Measurements from ENCODE around the gene GZMB. TPM values are rescaled to one million over a fixed set of nuclear protein-coding genes. Genes with fewer than 3 reads are reported as not detected.
"Not testable (repeated sequence)": the region's sequence is repeated elsewhere in the genome, so short reads cannot be mapped to it uniquely, and the experiment has no call there.

The GZMB gene
- total RNA-seq, 2 experiments from 2014 or later = 1,271 to 1,284 TPM

DNA sequence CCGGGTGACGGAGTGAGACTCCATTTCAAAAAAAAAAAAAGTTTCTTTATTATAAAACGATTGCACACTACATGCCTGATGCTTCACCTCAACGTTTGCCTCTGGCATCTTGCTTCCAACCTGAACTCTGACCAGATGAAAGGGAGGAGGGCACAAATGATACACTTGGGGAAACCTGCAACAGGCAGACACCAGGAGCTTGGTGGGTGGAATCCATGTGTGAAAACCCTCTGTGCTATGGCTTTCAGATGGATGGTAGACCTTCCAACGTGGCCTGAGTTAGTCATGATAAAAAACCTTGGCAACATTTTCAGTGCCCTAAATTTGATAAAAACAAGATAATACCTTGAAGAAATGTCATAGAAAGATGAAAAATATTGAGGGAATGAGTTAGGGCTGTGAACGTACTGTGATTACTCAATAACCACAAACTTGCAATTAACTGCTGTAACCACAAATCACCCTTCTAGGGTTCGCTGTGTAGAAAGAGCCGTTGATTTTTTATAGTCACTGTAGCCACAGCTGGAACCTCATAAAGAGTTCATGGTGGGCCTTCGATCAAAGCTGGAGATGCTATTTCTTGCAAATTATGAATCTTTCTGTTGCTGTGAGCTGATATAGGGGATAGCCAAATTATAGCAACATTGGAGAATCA, 26.1 kb upstream of the GZMB start:
- Mint-ChIP-seq H3K4me3 (peak overlapping the region; percentile 42), H3K27ac (peak overlapping the region; percentile 79), H3K27me3 (peaks cover 13% of the 10 kb centered on the region), H3K9me3 (no peaks in the 10 kb centered on the region), H3K36me3 (peaks cover 2% of the 10 kb centered on the region), H3K4me1 (peaks cover 52% of the 10 kb centered on the region)
- DNase-seq = no peak

DNA sequence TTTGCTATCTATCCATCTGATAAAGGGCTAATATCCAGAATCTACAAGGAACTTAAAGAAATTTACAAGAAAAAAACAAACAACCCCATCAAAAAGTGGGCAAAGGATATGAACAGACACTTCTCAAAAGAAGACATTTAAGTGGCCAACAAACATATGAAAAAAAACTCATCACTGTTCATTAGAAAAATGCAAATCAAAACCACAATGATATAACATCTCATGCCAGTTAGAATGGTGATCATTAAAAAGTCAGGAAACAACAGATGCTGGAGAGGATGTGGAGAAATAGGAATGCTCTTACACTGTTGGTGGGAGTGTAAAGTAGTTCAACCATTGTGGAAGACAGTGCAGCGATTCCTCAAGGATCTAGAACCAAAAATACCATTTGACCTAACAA, 14.4 kb upstream of the GZMB start:
- H3K4me1 Mint-ChIP-seq, DNase-seq, H3K27ac Mint-ChIP-seq, H3K27me3 Mint-ChIP-seq, H3K4me3 Mint-ChIP-seq: not testable (repeated sequence)
- peaks cover 19% of the 10 kb centered on the region for H3K36me3 Mint-ChIP-seq
- H3K9me3 Mint-ChIP-seq = peaks cover 27% of the 10 kb centered on the region

DNA sequence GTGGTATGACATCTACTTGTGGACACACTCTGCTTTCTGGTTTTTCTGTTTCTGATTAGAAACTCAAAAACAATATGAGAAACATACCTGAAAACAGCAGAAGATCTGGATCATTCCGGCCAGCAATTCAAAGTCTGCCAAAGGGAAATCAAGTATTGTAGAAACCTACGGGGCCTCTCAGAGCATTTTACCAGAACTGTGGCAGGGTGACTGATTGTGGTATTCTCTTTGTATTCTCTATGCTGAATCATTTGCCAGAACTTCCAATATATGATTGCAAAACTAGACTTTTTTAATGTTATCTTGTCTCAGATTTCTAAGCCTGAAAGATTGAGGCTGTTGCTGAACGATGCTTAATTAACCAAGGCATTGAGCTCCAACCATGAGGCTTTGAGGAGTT, 5.9 kb upstream of the GZMB start:
- Mint-ChIP-seq H3K4me1 (peaks cover 19% of the 10 kb centered on the region), H3K27ac (no peak overlapping the region)
- no peak for DNase-seq

DNA sequence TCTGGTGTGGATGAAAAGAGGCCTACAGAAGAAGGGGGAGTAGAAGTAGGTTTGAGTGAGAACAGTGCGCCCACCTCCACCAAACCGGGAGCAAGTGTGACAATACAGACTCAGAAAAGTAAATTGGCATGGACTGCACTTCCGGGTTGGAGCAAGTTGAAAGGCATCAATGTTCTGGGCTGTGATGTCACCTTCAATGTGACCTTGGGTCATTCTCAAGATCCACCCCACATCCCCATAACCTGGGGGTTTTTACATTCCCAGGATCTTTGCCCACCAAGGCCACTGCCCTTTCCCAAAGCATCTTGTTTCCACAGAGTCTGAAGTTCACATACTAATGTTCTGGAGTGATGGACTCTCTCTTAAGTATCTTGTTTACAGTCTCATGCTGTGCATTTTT, 5.3 kb upstream of the GZMB start:
- Mint-ChIP-seq H3K27ac (no peak overlapping the region), H3K4me3 (no peak overlapping the region), H3K4me1 (peaks cover 24% of the 10 kb centered on the region), H3K36me3 (peaks cover 8% of the 10 kb centered on the region), H3K9me3 (peaks cover 2% of the 10 kb centered on the region), H3K27me3 (peaks cover 7% of the 10 kb centered on the region)
- DNase-seq = no peak

More for the DNA sequence above, 5.9 kb upstream of the GZMB start:
- Mint-ChIP-seq H3K36me3 (peaks cover 6% of the 10 kb centered on the region), H3K9me3 (peaks cover 2% of the 10 kb centered on the region), H3K4me3 (no peak overlapping the region), H3K27me3 (peaks cover 7% of the 10 kb centered on the region)

DNA sequence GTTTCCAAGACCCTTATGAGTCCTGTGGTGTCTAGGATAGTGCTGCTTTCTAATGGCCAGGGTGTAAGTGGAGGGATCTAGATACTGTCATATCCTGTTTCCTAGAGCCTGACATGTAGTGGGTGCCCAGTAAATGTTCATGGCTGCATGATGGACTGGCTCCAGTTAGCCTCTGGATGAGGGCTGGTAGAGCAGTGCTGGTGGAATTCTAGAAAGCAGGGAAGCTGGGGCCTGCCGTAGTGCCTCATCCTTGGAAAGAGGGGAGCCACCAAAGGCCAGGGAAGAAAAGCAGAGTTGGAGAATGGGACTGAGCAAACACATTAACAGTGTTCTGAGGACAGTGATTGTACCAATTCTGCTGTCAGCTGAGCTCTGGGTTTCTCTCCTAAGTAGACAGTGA, 637 bp downstream of the GZMB start:
- Mint-ChIP-seq H3K27ac (peak overlapping the region; percentile 89), H3K36me3 (peaks cover 52% of the 10 kb centered on the region), H3K4me1 (peaks cover 42% of the 10 kb centered on the region), H3K4me3 (peak overlapping the region; percentile 86), H3K27me3 (peaks cover 7% of the 10 kb centered on the region), H3K9me3 (no peaks in the 10 kb centered on the region)
- no peak for DNase-seq

DNA sequence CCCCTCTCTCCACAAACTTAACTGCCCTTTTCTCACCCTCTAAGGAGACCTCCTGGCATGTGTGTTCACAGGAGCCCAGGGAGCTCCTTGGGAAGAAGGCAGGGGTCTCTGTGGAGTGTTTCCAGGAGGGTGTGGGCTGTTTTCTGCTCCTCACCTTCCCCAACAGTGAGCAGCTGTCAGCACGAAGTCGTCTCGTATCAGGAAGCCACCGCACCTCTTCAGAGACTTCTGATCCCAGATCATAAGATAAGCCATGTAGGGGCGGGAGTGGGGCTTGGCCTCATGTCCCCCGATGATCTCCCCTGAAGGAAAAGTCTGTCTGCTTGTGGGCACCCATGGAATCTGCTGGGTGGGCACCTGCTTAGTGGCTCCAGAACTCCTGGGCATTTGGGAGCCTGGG, 1.2 kb downstream of the GZMB start:
- H3K9me3 Mint-ChIP-seq = no peaks in the 10 kb centered on the region
- peak overlapping the region; percentile 89 for H3K27ac Mint-ChIP-seq
- H3K4me3 Mint-ChIP-seq = peak overlapping the region; percentile 86
- no peak for DNase-seq
- H3K4me1 Mint-ChIP-seq = peaks cover 46% of the 10 kb centered on the region
- H3K27me3 Mint-ChIP-seq = peaks cover 7% of the 10 kb centered on the region
- peaks cover 49% of the 10 kb centered on the region for H3K36me3 Mint-ChIP-seq

DNA sequence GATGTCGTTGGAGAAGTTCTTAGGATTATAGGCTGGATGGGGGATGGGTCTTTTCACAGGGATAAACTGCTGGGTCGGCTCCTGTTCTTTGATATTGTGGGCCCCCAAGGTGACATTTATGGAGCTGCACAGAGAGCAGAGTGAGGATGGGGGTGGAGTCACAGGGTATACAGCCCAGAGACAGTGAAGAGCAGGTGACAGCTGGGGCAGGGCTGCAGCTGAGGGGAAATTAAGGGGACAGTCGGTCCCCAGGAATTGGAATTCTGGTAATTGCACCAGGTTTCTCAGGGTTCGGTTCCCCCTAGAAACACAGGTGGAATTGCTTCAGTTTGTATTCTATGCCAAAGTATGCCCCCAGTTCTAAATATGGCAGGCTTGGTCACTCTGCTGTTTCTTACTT, 1.7 kb downstream of the GZMB start:
- peak overlapping the region; percentile 86 for H3K4me3 Mint-ChIP-seq
- peak overlapping the region; percentile 89 for H3K27ac Mint-ChIP-seq
- H3K4me1 Mint-ChIP-seq = peaks cover 45% of the 10 kb centered on the region
- DNase-seq = no peak
- peaks cover 4% of the 10 kb centered on the region for H3K27me3 Mint-ChIP-seq
- peaks cover 49% of the 10 kb centered on the region for H3K36me3 Mint-ChIP-seq
- H3K9me3 Mint-ChIP-seq = no peaks in the 10 kb centered on the region

DNA sequence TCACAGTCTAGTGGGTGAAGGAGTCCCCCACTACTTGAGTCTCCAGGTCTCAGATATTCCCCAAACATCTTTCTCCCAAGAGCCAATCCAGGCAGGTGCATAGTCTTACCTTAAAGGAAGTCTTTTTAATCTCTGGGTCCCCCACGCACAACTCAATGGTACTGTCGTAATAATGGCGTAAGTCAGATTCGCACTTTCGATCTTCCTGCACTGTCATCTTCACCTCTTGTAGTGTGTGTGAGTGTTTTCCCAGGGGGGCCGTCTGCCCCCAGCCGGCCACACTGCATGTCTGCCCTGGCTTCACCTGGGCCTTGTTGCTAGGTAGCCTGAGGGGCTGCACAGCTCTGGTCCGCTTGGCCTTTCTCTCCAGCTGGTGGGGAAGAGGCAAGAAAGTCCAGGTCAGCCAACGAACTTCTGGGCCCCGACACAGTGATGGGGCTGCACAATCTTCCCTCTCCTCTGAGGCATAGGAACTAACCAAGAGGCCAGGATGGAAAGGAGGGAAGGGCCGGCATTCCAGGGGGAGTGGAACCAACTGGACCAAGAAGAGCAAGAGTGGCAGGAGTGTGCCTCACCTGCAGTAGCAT, 2.1 kb downstream of the GZMB start:
- no peaks in the 10 kb centered on the region for H3K9me3 Mint-ChIP-seq
- H3K27ac Mint-ChIP-seq = peak overlapping the region; percentile 89
- H3K36me3 Mint-ChIP-seq = peaks cover 49% of the 10 kb centered on the region
- peaks cover 4% of the 10 kb centered on the region for H3K27me3 Mint-ChIP-seq
- H3K4me3 Mint-ChIP-seq = peak overlapping the region; percentile 86
- DNase-seq = no peak
- H3K4me1 Mint-ChIP-seq = peaks cover 45% of the 10 kb centered on the region

DNA sequence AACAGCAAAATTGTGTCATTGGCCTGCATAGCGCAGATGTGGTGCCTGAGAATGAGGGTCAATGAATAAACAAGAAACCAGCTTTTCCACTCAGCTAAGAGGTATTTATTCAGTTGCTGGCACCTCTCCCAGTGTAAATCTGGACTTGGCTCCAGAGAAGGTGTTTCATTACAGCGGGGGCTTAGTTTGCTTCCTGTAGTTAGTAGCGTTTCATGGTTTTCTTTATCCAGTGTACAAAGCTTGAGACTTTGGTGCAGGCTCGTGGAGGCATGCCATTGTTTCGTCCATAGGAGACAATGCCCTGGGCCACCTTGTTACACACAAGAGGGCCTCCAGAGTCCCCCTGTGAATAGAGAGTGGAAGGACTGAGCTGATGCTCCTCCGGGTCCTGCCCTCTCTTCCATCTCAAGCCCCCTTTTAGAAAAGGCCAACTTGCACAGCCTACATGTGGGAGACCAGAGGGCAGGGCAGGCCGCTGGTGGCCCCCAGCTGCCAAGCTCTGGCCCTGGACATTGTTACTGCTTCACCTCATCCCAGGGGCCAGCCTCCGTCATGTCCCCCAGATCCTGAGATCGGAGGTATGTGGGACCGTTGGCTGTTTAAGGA, 3.0 kb downstream of the GZMB start:
- no peaks in the 10 kb centered on the region for H3K9me3 Mint-ChIP-seq
- peaks cover 49% of the 10 kb centered on the region for H3K36me3 Mint-ChIP-seq
- no peak for DNase-seq
- peak overlapping the region; percentile 86 for H3K4me3 Mint-ChIP-seq
- H3K27me3 Mint-ChIP-seq = no peaks in the 10 kb centered on the region
- peaks cover 42% of the 10 kb centered on the region for H3K4me1 Mint-ChIP-seq
- H3K27ac Mint-ChIP-seq = peak overlapping the region; percentile 89

DNA sequence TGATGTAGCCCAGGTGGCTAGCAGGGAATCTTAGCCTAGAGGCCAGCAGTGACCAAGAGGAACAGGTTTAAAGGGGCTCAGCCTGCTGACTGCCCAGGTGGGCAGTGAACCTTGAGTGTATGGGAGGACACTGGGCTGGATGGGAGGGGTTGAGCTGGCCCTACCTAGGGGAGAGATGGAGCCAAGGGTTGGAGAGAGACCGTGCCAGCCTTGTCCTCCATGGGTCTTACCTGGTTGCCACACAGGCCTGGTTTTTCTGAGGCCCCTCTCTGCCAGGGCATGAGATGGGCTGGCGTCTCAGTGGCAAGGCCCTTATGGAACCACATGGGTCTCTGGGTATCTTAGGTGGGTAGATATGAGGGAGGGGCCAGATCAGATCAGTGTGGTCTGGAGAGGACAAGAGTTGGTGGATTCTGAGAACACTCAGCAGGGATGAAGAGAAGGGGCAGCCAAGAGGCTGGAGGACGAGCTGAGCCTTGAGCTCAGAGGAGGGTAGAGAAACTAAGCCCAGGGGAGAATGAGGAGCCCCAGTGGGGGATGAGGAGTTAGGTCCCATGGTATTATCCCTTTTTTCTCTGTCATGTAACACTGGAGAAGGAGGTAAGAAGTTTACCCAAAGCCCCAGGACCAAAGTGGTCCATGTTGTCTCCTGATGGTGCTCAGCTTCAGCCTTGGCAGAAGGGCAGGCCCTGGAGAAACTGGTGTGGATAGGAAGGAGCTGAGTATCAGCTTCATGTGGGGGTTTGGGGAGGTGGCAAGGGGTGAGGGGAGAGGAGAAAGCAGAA, 3.7 kb downstream of the GZMB start:
- Mint-ChIP-seq H3K27ac (peak overlapping the region; percentile 89), H3K27me3 (no peaks in the 10 kb centered on the region), H3K9me3 (no peaks in the 10 kb centered on the region), H3K4me3 (peak overlapping the region; percentile 86), H3K36me3 (peaks cover 49% of the 10 kb centered on the region), H3K4me1 (peaks cover 42% of the 10 kb centered on the region)
- DNase-seq = no peak

DNA sequence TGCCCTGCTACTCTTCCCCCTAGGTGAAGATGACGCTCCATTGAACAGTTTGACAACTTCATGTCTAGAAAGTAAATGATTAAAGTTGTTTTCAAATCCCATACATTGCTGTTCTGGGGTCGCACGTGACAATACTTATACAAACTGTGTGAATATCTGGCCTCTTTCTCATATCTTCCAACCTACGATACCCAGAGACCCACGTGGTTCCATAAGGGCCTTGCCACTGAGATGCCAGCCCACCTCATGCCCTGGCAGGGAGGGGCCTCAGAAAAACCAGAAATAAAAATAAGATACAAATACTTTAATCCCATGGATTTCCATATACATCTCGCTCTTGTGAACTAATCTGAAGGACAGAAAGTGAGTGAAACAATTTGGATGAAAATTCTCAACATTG, 4.5 kb downstream of the GZMB start:
- Mint-ChIP-seq H3K4me3 (peak overlapping the region; percentile 86), H3K27ac (peak overlapping the region; percentile 89), H3K27me3 (no peaks in the 10 kb centered on the region), H3K4me1 (peaks cover 40% of the 10 kb centered on the region), H3K9me3 (no peaks in the 10 kb centered on the region), H3K36me3 (peaks cover 49% of the 10 kb centered on the region)
- no peak for DNase-seq

DNA sequence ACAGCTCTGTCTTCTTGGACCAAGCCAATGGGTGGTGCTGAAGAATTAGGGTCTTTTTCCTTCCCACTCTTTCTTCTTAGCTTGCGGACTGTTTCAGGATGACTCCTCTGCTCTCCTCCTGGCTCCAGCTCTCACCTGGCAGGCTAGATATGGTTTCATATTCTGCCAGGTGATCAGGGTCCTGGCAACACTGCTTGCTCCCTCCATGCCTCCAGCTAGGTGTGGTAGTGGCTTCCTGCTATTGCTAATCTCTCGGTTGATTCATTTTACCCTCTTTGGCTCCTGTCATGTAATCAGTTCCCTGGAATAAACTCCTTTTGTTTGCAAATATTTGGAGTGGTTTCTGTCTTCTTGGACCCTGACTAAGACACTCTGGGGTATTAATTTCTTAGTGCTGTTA, 20.2 kb downstream of the GZMB start:
- no peak overlapping the region for H3K4me3 Mint-ChIP-seq
- DNase-seq = no peak
- H3K36me3 Mint-ChIP-seq = peaks cover 4% of the 10 kb centered on the region
- H3K9me3 Mint-ChIP-seq = peaks cover 17% of the 10 kb centered on the region
- peaks cover 51% of the 10 kb centered on the region for H3K4me1 Mint-ChIP-seq
- H3K27me3 Mint-ChIP-seq = no peaks in the 10 kb centered on the region
- no peak overlapping the region for H3K27ac Mint-ChIP-seq

DNA sequence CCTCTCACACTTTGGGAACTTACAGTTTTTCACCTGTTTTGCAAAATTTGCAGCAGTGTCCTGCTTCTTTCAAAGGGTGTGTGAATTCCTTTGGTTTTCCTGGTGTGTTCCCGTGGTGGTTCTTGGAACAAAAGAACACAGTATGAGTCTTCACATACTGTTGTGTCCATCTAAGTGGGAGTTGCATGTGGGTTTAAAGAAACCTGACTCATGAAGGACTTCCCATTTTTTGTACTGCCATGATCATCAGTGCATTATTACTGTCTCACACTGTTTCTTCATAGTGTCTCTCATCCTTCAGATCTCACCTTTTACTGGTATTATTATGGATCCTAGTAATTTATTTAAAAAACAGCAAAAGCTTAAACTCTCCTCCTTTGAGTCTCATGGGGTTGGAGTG, 20.7 kb downstream of the GZMB start:
- peaks cover 56% of the 10 kb centered on the region for H3K4me1 Mint-ChIP-seq
- H3K36me3 Mint-ChIP-seq = peaks cover 8% of the 10 kb centered on the region
- no peak overlapping the region for H3K4me3 Mint-ChIP-seq
- H3K9me3 Mint-ChIP-seq = peaks cover 15% of the 10 kb centered on the region
- no peak overlapping the region for H3K27ac Mint-ChIP-seq
- DNase-seq = no peak
- H3K27me3 Mint-ChIP-seq = no peaks in the 10 kb centered on the region

DNA sequence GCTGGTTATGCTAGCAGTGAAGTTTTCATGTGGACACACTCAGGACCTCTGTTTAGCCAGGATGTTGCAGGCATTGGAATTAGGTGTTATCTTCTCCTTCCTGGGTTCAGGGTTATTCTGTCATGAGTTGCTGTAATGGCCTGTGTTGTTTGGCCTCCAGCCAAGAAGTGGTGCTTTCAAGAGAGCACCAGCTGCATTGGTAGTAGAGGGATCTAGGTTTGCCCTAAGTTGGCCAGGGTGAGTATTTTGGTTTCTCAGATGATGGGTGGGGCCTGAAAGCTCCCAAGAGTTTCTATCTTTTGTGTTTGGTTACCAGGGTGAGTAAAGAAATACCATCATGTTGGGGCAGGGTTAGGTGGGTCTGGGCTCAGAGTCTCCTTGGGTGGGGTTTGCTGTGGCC, 21.8 kb downstream of the GZMB start:
- Mint-ChIP-seq H3K27ac (peak overlapping the region; percentile 56), H3K27me3 (no peaks in the 10 kb centered on the region), H3K4me3 (no peak overlapping the region), H3K4me1 (peaks cover 63% of the 10 kb centered on the region), H3K36me3 (peaks cover 14% of the 10 kb centered on the region), H3K9me3 (peaks cover 11% of the 10 kb centered on the region)
- no peak for DNase-seq

DNA sequence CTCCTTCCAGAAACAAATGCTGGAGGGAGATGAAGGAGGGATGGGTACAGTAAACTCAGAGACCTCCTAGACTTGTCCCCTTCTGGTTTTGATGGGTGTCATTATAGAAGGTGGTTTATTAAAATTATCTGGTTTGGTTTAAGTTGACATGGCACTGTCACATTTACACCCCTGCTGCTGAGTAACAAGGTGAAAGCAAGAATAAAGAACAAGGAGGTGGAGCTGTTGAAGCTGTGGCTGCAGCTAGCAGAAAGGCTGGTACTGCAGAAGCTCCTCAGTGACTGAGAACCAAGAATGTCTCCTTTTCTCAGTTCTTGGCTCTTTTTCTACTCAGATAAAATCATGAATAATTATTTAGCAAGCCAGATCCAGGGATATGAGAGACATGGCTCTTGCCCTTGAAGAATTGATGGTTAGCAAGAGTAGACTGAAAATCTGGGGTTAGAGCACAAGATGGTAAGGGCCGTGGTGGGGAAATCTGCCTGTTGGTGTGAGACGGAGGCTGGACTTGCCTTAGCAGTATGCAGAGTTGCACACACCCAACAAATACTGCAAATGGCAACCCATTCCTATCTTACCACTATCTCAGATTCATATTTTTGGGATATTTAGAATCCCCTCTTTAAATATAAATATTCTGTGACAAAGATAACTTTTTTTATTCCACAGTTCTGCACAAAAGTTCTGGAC, 24.2 kb downstream of the GZMB start, which contains the start of gene GZMH:
GZMH (minus strand) TSS at position 31 of the 690 bp plus-strand sequence. CDS start 72 bp downstream, outside the sequence.
- DNase-seq = peak; percentile 32
- H3K27ac Mint-ChIP-seq = peak within 1 kb of the TSS; percentile 82
- peak within 1 kb of the TSS; percentile 75 for H3K4me3 Mint-ChIP-seq
- H3K27me3 Mint-ChIP-seq = no peaks in the 10 kb centered on the region
- H3K36me3 Mint-ChIP-seq = peaks cover 28% of the 10 kb centered on the region
- peaks cover 11% of the 10 kb centered on the region for H3K9me3 Mint-ChIP-seq
- H3K4me1 Mint-ChIP-seq = peaks cover 77% of the 10 kb centered on the region

Measured in activated naive CD8-positive, alpha-beta T cell treated with anti-CD3 and anti-CD28 coated beads for 36 hours (primary cell).